HG02943 (cell line): ENCODE results near the gene PLEKHG3.

Experiments
- ATAC-seq: cut with Tn5 transposase; IDR thresholded peaks from one replicate; pipeline ENCODE4 v1.9.1; 2021; ENCODE audit warnings: mild to moderate bottlenecking, low read depth, moderate library complexity; ENCODE audit not compliant: unreplicated experiment

Gene PLEKHG3

GRCh38 chr14:64741961-64742360, 37.7 kb downstream of the PLEKHG3 start:
- ATAC-seq = no peak

- ATAC-seq = no peak
These were observed 38.8 kb downstream of the PLEKHG3 start for GRCh38 chr14:64743061-64743460.

- ATAC-seq = no peak
These were observed 41.4 kb downstream of the PLEKHG3 start for GRCh38 chr14:64745511-64746091.

- ATAC-seq = no peak
These were observed 42.4 kb downstream of the PLEKHG3 start for GRCh38 chr14:64746298-64747250.

GRCh38 chr14:64747327-64747726, 43.1 kb downstream of the PLEKHG3 start:
- no peak for ATAC-seq

- no peak for ATAC-seq
These were observed 44.3 kb downstream of the PLEKHG3 start for GRCh38 chr14:64748521-64748920.

GRCh38 chr14:64748995-64749714, 44.9 kb downstream of the PLEKHG3 start:
- ATAC-seq = no peak

- no peak for ATAC-seq
These were observed 48.7 kb downstream of the PLEKHG3 start for GRCh38 chr14:64752909-64753308.

- no peak for ATAC-seq
These were observed 49.1 kb downstream of the PLEKHG3 start for GRCh38 chr14:64753374-64753773.

GRCh38 chr14:64753999-64754398, 49.8 kb downstream of the PLEKHG3 start:
- ATAC-seq = no peak

- no peak for ATAC-seq
These were observed 50.5 kb downstream of the PLEKHG3 start for GRCh38 chr14:64754685-64755084.

- ATAC-seq = no peak
These were observed 51.6 kb downstream of the PLEKHG3 start for GRCh38 chr14:64755781-64756221.

- ATAC-seq = no peak
These were observed 52.5 kb downstream of the PLEKHG3 start for GRCh38 chr14:64756712-64757111.

GRCh38 chr14:64757601-64758000, 53.4 kb downstream of the PLEKHG3 start:
- no peak for ATAC-seq

GRCh38 chr14:64758025-64758521, 53.8 kb downstream of the PLEKHG3 start:
- ATAC-seq = no peak

- no peak for ATAC-seq
These were observed 54.7 kb downstream of the PLEKHG3 start for GRCh38 chr14:64758691-64759554.

- ATAC-seq = no peak
These were observed 55.3 kb downstream of the PLEKHG3 start for GRCh38 chr14:64759555-64759938.

GRCh38 chr14:64760146-64760755, 56.0 kb downstream of the PLEKHG3 start:
- no peak for ATAC-seq

- ATAC-seq = no peak
These were observed 56.7 kb downstream of the PLEKHG3 start for GRCh38 chr14:64760916-64761315.
